SKM-1 (cell line): Measurements from ENCODE around the gene SRGAP2B.
"Not testable (repeated sequence)": the region's sequence is repeated elsewhere in the genome, so short reads cannot be mapped to it uniquely, and the experiment has no call there.

Experiments
- DNase-seq: peaks from one replicate; lab custom pipeline; 2025; ENCODE audit not compliant: unreplicated experiment; lab: John Stamatoyannopoulos, UW

The SRGAP2B gene

DNA sequence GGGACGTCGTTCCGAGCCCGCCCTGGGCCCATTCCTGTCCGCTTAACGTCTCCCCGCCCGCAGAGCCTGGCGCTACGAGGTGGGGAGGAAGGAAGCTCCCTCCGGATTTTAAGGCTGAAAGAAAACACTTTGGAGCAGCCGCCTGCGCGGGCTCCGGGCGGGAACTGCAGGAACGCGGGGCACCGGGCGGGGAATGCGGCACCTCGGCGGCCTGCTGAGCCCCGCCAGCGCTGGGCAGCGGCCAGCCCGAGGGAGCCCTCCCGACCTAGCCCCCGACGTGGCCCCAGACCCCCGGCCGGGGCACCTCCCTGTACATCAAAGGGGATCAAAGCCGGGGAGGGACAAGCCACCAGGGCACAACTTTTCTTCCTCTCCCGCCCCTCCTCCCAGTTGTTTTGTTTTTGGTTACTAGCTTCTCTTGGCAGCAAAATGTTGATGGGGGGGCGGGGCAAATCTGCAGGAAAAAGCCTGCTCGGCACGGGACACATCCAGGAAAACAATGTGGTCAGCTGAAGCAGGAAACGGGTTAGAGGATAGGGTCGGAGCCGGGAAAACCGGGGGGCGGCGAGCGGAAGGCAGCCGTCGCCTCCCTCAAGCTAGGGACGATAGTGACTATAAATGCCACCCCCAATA, 1.5 kb downstream of the SRGAP2B start:
- not testable (repeated sequence) for DNase-seq

DNA sequence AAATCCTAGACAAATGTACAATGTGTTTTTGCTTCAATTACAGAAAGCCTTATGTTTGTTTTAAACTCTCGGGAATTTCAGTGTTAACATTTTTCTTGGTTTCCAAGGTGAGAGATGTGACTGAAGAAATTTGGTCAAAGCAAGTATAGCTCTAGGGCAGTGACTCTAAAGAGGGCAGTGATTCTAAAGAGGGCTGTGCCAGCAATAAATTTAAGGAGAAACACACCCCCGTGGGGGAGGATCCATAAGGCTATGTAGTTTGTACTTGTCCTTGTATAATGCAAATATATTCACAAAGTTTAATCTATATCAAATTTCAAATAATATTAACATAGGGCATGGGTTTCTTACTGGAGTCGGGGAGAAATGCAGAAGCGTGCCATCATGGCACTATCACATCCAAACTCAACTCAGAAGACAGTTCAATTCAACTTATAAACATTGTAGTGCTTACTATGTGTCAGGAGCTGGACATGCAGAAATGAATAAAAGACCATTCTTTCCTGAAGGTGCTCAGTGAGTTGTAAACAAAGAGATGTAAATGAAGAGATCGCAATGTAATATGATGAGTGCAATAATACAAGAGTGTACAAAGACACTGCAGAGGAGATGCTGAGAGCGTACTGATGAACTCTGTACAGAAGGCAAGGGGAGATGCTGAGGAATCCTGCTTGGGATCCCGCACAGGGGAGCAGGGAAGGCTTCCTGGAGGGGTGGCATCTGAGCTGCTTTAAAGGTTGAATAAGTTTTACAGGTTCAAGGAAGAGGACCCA, 12.5 kb downstream of the SRGAP2B start:
- not testable (repeated sequence) for DNase-seq

DNA sequence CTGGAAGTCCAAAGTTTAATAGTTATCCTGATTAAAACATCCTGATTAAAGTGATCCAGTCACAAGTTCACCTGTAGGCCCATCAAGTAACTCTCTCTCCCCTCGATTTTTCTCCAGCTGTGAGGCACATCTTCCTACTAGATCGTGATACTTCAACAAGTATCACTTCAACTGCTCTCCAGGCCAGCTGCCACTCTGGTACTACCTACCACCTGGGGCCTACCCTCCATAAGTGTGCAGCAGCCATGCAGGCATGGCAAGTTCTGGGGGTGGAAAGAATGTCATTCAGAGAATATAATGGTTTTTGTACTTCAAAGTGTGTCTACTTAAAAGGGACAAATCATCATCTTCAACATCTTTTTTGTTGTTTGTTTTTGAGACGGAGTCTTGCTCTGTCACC, 14.9 kb downstream of the SRGAP2B start:
- not testable (repeated sequence) for DNase-seq

- DNase-seq: not testable (repeated sequence)
Observed at GRCh38 chr1:145079737-145080136, 15.4 kb downstream of the SRGAP2B start.

- not testable (repeated sequence) for DNase-seq
Observed at GRCh38 chr1:145078787-145079370, 16.2 kb downstream of the SRGAP2B start.

GRCh38 chr1:145077872-145078786, 17.0 kb downstream of the SRGAP2B start:
- not testable (repeated sequence) for DNase-seq

DNA sequence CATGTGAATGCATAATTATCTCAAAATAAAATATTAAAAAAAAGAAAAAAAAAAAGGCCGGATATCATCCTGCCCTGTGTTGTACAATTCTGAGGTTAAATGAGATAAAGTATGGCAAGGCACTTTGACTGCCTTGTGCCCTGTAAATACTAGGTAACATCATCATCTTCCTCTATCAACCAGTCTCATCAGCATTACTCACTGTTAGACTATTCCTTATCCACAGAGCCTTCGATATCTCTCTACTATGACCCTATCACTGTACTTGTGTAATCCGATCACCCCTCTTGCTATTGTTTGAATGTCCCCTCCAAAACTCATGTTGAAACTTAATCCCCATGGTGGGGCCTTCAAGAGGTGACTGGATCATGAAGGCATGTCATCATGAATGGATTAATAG, 18.3 kb downstream of the SRGAP2B start:
- not testable (repeated sequence) for DNase-seq

DNA sequence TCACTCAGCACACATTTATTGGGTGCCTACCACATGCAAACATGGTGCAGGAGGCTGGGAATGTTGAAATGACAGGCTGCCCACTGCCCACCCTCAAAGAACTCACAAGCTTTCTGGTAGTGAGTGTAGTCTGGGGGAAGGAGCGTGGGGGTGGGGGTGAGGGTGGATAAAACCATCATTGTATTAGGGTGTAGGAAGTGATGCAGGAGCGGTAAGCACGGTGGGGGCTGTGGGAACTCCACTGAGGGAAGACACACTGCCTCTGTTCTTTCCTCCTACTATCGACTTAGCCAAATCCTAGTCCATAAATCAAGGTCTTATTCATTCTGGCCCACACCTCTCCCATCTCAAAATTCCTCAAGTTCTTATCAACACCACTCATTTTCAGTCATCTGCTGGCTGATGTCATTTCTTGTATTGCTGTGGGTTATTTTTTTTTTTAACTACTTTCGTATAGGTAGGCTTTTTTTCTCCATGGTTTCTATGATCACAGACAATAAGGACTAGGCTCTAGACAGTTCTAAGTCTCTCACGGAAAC, 21.0 kb downstream of the SRGAP2B start:
- DNase-seq: not testable (repeated sequence)

DNA sequence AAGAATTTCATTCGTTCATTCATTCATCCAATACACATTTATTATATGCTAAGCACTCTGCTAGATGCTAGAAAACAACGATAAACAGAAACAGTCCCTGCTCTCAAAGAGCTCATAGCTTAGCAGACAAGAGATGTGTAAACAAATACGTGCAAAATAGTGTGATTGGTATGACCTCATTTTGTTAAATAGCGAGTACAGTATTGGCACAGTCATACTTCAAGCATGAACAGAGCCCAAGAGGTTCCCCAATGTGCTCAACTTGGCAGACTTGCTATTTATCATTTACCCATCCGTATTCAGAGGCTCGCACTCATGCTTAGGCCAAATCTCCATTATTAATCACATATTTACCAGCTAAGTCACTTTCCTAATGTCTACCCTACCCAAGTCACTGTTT, 23.6 kb downstream of the SRGAP2B start:
- not testable (repeated sequence) for DNase-seq

GRCh38 chr1:145066486-145066885, 28.6 kb downstream of the SRGAP2B start:
- not testable (repeated sequence) for DNase-seq

DNA sequence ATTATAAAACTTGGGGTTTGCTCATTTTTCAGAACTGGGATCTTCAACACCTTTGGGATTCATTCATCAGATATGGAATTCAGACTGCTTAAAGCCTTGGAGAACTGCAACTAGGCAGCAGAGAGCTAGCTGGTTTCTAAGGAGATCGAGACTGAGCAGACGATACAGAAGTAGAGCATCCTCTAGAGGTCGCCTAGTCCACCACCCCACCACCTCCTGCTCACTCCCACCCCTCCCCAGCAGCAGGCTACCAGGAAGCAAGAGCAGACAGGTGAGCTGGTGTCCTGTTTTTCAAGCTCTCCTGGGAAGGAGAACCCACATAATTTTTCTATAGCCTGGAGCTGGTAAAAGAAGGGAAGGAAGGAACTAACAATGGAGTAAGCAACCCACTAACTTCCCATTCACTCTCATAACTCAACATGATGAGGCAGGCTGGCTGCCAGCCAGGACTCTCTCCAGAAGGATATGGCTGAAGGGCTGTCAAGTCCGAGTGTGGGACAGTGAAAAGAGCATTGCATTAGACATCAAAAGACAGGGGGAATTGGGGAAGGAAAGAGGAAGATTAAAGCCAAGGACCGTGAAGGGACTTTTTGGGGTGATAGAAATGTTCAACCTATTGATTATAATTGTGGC, 29.8 kb downstream of the SRGAP2B start:
- DNase-seq: not testable (repeated sequence)

GRCh38 chr1:145063941-145064648, 31.0 kb downstream of the SRGAP2B start:
- not testable (repeated sequence) for DNase-seq

DNA sequence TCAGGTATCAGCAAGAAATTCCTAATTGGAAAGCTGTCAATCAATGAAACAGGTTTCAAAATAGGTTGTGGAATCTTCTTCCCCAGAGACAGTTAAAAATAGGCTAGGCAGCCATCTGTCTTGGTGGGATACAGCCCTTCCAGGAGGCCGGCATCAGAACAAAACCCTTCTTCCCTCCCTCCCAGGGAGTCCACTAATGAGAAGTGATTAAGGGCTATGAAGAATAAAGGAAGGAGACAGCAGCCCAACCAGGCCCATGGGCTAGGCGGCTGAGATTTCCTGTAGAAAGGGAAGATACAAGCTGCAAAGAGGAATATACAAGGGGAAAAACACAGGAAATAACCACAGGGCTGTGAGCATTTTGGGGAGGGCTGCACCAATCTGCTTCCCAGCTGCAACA, 31.8 kb downstream of the SRGAP2B start:
- not testable (repeated sequence) for DNase-seq

GRCh38 chr1:145058184-145058583, 36.9 kb downstream of the SRGAP2B start:
- DNase-seq: not testable (repeated sequence)

DNA sequence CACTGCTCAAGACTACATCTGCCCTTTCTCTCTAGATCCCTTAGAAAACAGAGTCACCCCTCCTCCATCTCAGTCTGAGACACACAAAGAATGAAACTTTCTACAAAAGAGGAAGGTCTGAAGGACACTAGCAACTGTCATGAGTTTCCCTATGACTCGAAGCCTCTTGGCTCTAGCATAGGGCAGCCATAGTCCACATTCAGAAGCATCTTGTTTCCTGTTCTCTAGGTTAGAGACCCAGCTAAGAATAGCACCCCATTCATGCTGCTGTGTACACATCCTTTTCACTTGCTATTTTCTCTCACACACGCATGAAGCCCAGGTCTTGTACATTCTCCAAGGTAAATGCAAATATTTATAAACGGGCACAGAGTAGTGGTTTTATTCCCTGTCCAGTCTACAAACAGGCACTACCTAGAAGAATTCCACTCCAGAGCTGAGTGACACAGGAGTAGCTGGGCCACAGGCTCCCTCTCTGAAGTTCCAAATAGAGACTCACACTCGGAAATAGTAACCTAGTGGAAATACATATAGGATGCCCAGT, 39.8 kb downstream of the SRGAP2B start:
- DNase-seq: not testable (repeated sequence)

DNA sequence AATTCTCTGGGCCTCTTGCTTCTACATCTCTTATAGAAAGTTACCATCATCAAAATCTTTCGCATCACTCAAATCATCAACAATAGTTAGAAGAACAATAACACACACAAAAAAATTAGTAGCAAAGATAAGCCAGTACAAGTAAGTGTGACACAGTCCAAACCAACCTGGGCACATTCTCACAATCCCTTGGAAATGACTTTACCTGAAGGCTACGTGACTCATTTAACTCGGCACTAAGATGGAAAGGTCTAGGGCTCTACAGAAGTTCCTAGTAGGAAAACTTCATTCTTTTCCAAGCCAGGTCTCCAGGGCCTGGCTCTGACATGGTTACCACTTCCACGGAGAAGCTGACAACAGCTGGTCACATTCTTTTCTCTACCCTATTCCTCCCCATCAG, 41.7 kb downstream of the SRGAP2B start:
- not testable (repeated sequence) for DNase-seq

DNA sequence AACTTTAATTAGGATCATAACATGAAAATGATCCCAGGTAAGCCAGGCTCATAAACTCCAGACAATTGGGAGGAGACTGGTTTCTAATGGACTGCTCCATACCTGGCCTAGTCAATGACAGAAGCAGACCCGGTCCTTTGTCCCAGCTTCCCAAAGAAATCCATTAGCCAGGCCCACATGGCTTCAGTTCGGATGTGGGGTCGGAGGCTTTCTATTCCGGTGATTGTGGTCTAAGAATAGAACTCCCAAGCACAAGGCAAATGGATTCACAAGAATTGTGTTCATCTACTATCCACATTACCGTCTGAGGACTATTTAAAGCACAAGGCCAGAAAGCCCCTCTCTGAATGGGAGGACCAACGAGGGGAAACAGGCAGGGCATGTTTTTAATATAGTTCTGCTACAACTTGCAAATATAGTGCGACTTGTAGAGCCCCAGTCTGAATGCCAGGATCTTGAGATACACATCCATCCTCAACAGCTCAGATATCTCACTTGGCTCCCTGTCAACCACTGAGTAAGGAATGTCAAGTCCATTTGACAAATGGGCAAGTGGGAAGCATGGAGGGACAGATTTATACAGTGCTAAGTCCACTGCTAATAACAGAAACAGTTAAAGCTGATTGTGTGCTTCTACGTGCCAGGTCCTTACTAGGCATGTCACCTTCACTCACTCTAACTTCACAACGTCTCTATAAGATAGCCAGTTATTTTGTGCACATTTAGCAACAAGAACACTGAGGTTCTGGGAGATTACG, 42.9 kb downstream of the SRGAP2B start:
- not testable (repeated sequence) for DNase-seq

GRCh38 chr1:145048181-145048856, 46.8 kb downstream of the SRGAP2B start:
- not testable (repeated sequence) for DNase-seq
